Mammary epithelial cell (primary cell): ENCODE data around the gene FIGN.

Experiments used
- EZH2 ChIP-seq: IDR thresholded peaks from 2 replicates; pipeline ENCODE4 v1.6.1; 2012; ENCODE audit warnings: low read length, inconsistent platforms, borderline replicate concordance
- TF ChIP-seq, protein P1 (sequence below), 2 donors: IDR thresholded peaks in 1 of 2; conservative IDR thresholded peaks in 1 of 2; 2 replicates each; pipeline ENCODE4 v1.5.1; 2011 to 2012; ENCODE audit warnings: inconsistent platforms in 2 of 2, low read length in 2 of 2, mild to moderate bottlenecking in 2 of 2, control low read depth in 1 of 2, low read depth in 1 of 2; ENCODE audit not compliant: insufficient read depth in 1 of 2; ENCODE audit errors: extremely low read depth in 1 of 2

DNA sequence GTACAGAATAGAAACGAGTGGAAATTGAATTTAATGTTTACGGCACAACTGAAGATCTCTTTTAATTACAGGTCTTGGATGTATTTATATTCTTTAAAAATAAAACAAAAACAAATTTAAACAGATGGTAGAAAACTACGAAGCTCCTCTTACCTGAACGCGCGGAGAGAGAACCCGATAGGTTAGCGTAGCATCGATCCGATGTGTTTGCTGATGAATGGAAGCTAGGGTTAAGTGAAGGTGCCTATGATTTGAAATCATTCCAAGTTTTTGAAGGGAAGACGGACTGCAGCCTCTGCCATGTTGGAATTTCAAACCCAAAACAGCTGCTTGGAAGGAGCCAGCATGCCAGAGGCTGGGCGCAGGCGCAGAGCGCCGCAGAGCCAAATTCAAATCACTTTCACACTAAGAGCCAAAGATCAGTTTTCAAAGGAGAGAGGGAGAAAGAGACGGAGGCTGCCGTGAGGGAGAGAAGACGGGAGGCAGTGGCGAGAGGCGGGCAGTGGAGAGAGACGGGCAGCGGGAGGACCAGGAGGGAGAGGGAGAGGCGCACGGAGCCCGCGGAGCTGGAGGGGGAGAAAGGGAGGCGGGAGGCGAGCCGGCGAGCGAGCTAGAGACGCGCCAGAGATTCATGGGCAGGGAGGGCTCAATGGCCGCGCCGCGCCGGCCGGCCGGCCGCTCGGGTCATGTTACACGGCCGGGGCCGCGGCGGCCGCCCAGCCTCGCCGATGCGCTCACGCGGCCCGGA, at the start of gene FIGN:
- TF ChIP-seq, protein P1, sequence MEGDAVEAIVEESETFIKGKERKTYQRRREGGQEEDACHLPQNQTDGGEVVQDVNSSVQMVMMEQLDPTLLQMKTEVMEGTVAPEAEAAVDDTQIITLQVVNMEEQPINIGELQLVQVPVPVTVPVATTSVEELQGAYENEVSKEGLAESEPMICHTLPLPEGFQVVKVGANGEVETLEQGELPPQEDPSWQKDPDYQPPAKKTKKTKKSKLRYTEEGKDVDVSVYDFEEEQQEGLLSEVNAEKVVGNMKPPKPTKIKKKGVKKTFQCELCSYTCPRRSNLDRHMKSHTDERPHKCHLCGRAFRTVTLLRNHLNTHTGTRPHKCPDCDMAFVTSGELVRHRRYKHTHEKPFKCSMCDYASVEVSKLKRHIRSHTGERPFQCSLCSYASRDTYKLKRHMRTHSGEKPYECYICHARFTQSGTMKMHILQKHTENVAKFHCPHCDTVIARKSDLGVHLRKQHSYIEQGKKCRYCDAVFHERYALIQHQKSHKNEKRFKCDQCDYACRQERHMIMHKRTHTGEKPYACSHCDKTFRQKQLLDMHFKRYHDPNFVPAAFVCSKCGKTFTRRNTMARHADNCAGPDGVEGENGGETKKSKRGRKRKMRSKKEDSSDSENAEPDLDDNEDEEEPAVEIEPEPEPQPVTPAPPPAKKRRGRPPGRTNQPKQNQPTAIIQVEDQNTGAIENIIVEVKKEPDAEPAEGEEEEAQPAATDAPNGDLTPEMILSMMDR (conservative IDR thresholded peaks at IDR 0.05 in 1 of 2, IDR thresholded peaks at IDR 0.05 in 1 of 2; ENCODE audit: extremely low read depth in 1 of 2, insufficient read depth in 1 of 2, low read depth in 1 of 2, low read length in 2 of 2): no peak
- no peak for TF ChIP-seq EZH2
